Measurements from ENCODE around the gene HMCN1.
"Not testable (repeated sequence)": the region's sequence is repeated elsewhere in the genome, so short reads cannot be mapped to it uniquely, and the experiment has no call there.

The HMCN1 gene

DNA sequence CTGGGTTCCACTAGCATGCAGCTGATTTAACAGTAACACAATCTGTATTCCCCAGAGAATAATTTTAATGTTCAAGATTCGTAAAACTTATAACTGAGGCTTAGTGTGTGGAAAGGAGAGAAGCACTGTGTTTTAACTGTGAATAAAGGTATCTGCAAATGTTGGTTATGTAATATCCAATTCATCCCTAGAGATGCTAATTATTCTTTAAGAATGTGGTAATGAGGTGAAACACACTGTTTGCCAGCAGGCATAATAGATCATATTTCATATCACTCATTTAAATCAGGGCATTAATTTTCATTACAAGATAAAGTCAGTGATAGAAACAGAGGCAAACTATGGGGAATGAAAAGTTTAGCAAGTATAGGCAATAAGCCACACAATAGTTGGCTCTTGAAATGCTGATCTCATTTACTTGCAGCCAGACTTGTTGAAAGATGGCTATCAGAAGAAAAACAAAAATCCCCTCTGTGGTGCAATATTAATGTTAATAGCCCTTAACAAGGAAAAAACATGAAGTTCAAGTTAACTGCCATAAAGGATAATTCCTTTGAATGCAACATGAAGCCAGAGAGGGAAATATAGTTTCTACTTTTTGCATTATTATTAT, 33.4 kb downstream of the HMCN1 start:
- in situ Hi-C loops (cut with HindIII; ENCODE audit: low pct_unique_long_range_greater_than_20kb, low sequenced_read_pairs) = no loop called here
- no peak for TF ChIP-seq JUND (IDR thresholded peaks at IDR 0.05; ENCODE audit: low read depth)
- DNase-seq (ENCODE audit: low read depth in 1 of 2, low spot score in 1 of 2) = no peak

DNA sequence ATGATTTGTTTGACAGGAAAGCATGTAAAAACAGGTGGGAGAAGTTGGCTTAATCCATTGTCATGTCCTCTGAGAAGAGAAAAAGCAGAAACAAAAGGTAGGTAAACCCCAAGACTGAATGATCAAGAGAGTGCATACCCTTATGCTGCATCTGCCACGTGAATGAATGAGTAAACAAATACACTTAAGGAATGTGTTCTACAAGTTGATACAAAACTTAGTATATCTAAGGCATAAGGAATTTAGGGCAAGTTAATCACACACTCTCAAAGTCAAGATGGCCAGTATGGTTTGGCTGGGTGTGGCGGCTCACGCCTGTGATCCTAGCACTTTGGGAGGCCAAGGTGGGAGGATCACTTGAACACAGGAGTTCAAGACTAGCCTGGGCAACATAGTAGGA, 34.2 kb downstream of the HMCN1 start:
- TF ChIP-seq JUND (IDR thresholded peaks at IDR 0.05; ENCODE audit: low read depth) = no peak
- in situ Hi-C loops (cut with HindIII; ENCODE audit: low pct_unique_long_range_greater_than_20kb, low sequenced_read_pairs) = no loop called here

GRCh38 chr1:185769136-185769535, 34.9 kb downstream of the HMCN1 start:
- no peak for TF ChIP-seq JUND (IDR thresholded peaks at IDR 0.05; ENCODE audit: low read depth)
- in situ Hi-C loops (cut with HindIII; ENCODE audit: low pct_unique_long_range_greater_than_20kb, low sequenced_read_pairs) = no loop called here
- no peak for DNase-seq (ENCODE audit: low read depth in 1 of 2, low spot score in 1 of 2)

More for the DNA sequence above, 34.2 kb downstream of the HMCN1 start:
- DNase-seq (ENCODE audit: low read depth in 1 of 2, low spot score in 1 of 2) = no peak

DNA sequence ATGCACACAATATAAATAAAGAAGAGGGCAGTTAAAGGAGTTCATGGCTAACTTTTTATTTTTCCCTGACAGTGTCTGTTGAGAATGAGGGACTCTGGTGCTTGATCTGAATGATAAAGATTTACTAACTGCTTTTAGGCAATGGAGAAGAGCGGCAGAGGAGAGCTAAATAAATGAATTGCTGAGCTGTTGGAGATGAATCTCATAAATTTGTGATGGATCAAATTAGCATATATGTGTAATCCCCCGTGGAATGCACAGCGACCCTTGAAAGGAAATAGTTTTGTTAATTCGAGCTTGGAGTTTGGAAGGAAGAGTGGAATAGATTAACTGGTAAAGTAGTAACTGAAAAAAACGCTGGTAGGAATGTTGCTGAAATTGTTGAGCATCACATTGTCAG, 40.2 kb downstream of the HMCN1 start:
- in situ Hi-C loops (cut with HindIII; ENCODE audit: low pct_unique_long_range_greater_than_20kb, low sequenced_read_pairs) = no loop called here

DNA sequence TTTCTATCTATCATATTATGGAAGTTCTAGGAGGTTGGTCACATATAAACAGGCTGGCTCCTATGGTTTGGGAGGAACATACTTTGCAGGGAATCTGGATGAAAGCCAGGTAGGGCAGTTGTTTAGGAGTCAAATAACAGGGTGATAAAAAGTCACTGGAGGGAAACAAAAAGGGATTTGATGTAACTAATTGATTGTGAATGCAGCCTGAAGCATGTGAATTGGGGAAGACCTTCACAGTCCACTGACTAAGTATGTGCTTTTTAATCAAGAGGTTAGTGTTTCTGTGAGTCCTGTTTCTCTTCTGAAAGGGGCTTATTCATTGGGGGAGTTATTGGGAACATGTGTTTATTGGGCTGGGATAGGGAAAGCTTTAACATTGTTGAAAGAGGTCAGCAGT, 41.3 kb downstream of the HMCN1 start:
- no peak for DNase-seq (ENCODE audit: low read depth in 1 of 2, low spot score in 1 of 2)
- in situ Hi-C loops (cut with HindIII; ENCODE audit: low pct_unique_long_range_greater_than_20kb, low sequenced_read_pairs) = no loop called here
- no peak for TF ChIP-seq JUND (IDR thresholded peaks at IDR 0.05; ENCODE audit: low read depth)

More for the DNA sequence above, 40.2 kb downstream of the HMCN1 start:
- TF ChIP-seq JUND (IDR thresholded peaks at IDR 0.05; ENCODE audit: low read depth) = no peak
- DNase-seq (ENCODE audit: low read depth in 1 of 2, low spot score in 1 of 2) = no peak

GRCh38 chr1:185776522-185776921, 42.3 kb downstream of the HMCN1 start:
- in situ Hi-C loops (cut with HindIII; ENCODE audit: low pct_unique_long_range_greater_than_20kb, low sequenced_read_pairs) = no loop called here
- TF ChIP-seq JUND (IDR thresholded peaks at IDR 0.05; ENCODE audit: low read depth) = no peak
- no peak for DNase-seq (ENCODE audit: low read depth in 1 of 2, low spot score in 1 of 2)

DNA sequence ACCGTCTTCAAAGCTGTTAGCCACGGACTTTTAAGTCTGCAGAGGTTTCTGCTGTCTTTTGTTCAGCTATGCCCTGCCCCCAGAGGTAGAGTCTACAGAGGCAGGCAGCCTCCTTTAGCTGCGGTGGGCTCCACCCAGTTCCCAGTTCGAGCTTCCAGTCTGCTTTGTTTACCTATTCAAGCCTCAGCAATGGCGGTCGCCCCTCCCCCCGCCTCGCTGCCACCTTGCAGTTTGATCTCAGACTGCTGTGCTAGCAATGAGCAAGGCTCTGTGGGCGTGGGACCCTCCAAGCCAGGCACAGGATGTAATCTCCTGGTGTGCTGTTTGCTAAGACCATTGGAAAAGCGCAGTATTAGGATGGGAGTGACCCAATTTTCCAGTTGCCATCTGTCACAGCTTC, 49.7 kb downstream of the HMCN1 start:
- DNase-seq (ENCODE audit: low read depth in 1 of 2, low spot score in 1 of 2); in situ Hi-C loops (cut with HindIII; ENCODE audit: low pct_unique_long_range_greater_than_20kb, low sequenced_read_pairs): not testable (repeated sequence)

- in situ Hi-C loops (cut with HindIII; ENCODE audit: low pct_unique_long_range_greater_than_20kb, low sequenced_read_pairs) = no loop called here
- TF ChIP-seq JUND (IDR thresholded peaks at IDR 0.05; ENCODE audit: low read depth) = no peak
Measured at GRCh38 chr1:185785586-185785985, 51.4 kb downstream of the HMCN1 start.

GRCh38 chr1:185786524-185786923, 52.3 kb downstream of the HMCN1 start:
- no peak for TF ChIP-seq JUND (IDR thresholded peaks at IDR 0.05; ENCODE audit: low read depth)
- no peak for DNase-seq (ENCODE audit: low read depth in 1 of 2, low spot score in 1 of 2)
- in situ Hi-C loops (cut with HindIII; ENCODE audit: low pct_unique_long_range_greater_than_20kb, low sequenced_read_pairs) = no loop called here

More at GRCh38 chr1:185785586-185785985, 51.4 kb downstream of the HMCN1 start:
- no peak for DNase-seq (ENCODE audit: low read depth in 1 of 2, low spot score in 1 of 2)

GRCh38 chr1:185787238-185787637, 53.0 kb downstream of the HMCN1 start:
- DNase-seq (ENCODE audit: low read depth in 1 of 2, low spot score in 1 of 2) = no peak
- TF ChIP-seq JUND (IDR thresholded peaks at IDR 0.05; ENCODE audit: low read depth) = no peak
- in situ Hi-C loops (cut with HindIII; ENCODE audit: low pct_unique_long_range_greater_than_20kb, low sequenced_read_pairs) = no loop called here

DNA sequence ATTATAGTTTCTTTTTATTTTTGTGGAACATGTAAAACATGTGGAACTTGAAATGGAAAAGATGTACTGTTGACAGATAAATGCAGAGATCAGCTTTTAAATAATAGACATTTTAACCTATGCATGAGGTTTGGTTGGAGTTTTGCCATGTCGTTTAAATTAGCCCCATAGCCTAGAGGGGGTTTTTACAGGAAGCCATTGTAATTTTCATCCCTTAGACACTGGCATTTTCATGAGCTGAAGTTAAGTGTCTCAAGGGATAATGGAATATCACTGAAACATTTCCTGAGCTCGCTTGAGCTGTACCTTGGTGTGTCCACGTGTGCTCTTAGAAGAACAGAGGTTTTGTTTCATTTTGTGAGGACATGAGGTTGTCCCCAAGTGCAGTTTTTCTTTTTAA, 54.2 kb downstream of the HMCN1 start:
- no peak for TF ChIP-seq JUND (IDR thresholded peaks at IDR 0.05; ENCODE audit: low read depth)
- in situ Hi-C loops (cut with HindIII; ENCODE audit: low pct_unique_long_range_greater_than_20kb, low sequenced_read_pairs) = no loop called here
- no peak for DNase-seq (ENCODE audit: low read depth in 1 of 2, low spot score in 1 of 2)

DNA sequence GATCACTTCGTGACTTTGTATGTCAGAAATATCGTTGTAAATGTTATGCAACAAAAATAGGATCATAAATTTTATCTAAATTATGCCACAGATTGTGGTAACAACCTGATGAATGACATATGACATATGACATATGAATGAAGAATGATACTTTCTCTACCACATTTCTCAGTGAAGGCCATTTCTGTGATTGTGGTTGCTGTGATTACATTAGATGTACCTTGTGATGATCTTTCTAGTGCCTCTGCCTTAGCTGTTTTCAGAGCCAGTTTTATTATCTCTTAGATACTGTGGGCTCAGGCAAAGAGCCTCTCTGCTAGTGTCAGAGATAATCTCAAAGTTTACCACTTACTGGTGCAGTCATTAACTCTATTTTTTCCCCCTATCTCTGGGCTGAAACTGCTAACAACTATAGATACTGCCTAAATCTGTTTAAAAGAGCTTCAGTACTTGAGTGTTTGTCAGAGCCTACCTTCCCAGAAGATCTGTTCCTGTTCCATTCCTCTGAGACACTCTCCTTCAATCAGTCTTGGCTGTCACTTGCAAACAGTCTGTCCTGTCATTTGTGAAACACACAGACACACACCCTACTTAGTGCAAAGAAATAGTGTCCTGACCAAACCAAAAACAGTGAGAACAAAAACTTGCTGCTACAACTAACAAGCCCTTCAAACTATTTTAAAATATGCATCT, 55.5 kb downstream of the HMCN1 start:
- in situ Hi-C loops (cut with HindIII; ENCODE audit: low pct_unique_long_range_greater_than_20kb, low sequenced_read_pairs) = no loop called here
- no peak for TF ChIP-seq JUND (IDR thresholded peaks at IDR 0.05; ENCODE audit: low read depth)

GRCh38 chr1:185790194-185790735, 56.1 kb downstream of the HMCN1 start:
- no peak for TF ChIP-seq JUND (IDR thresholded peaks at IDR 0.05; ENCODE audit: low read depth)
- in situ Hi-C loops (cut with HindIII; ENCODE audit: low pct_unique_long_range_greater_than_20kb, low sequenced_read_pairs) = no loop called here
- DNase-seq (ENCODE audit: low read depth in 1 of 2, low spot score in 1 of 2) = peak in 1 of 2 experiments; percentile 24

More for the DNA sequence above, 55.5 kb downstream of the HMCN1 start:
- no peak for DNase-seq (ENCODE audit: low read depth in 1 of 2, low spot score in 1 of 2)

All from T47D (cell line).